Vagina (tissue), 2 donors: ENCODE results near the gene CREBBP.

ENCODE experiments used
- CTCF ChIP-seq, 3 experiments: fragments of 450-650 bp in 2 of 3; fragments of 200-600 bp in 1 of 3; sonication (generic) in 1 of 3; IDR thresholded peaks; one replicate each; pipeline ENCODE4 v1.5.1; 2017 to 2019; ENCODE audit warnings: antibody characterized with exemption in 3 of 3, mild to moderate bottlenecking in 2 of 3, moderate library complexity in 2 of 3
- POLR2AphosphoS5 ChIP-seq, 2 donors: sonication (generic); formaldehyde crosslinking; IDR thresholded peaks; one replicate each; pipeline ENCODE4 v1.9.0; 2017; ENCODE audit warnings: antibody characterized with exemption in 2 of 2, mild to moderate bottlenecking in 2 of 2, low read depth in 1 of 2; ENCODE audit not compliant: insufficient read depth in 1 of 2

- TF ChIP-seq CTCF (IDR thresholded peaks at IDR 0.05) (no peak), POLR2AphosphoS5 (IDR thresholded peaks at IDR 0.05; ENCODE audit: insufficient read depth in 1 of 2, low read depth in 1 of 2) (no peak)
Observed at GRCh38 chr16:3919413-3919812, 38.9 kb upstream of the CREBBP start.
